ENCODE data around the gene NTHL1. TPM values are rescaled to one million over a fixed set of nuclear protein-coding genes. Genes with fewer than 3 reads are reported as not detected.

NTHL1 gene
- total RNA-seq, 1 donor from 2014 or later, result 22.6 TPM

GRCh38 chr16:2070576-2071453 lies 23.2 kb upstream of the NTHL1 start:
- DNase-seq (ENCODE audit: extremely low read depth, low read depth, low spot score), result no peak

GRCh38 chr16:2066139-2066538 lies 18.5 kb upstream of the NTHL1 start:
- no peak for DNase-seq (ENCODE audit: extremely low read depth, low read depth, low spot score)

DNA sequence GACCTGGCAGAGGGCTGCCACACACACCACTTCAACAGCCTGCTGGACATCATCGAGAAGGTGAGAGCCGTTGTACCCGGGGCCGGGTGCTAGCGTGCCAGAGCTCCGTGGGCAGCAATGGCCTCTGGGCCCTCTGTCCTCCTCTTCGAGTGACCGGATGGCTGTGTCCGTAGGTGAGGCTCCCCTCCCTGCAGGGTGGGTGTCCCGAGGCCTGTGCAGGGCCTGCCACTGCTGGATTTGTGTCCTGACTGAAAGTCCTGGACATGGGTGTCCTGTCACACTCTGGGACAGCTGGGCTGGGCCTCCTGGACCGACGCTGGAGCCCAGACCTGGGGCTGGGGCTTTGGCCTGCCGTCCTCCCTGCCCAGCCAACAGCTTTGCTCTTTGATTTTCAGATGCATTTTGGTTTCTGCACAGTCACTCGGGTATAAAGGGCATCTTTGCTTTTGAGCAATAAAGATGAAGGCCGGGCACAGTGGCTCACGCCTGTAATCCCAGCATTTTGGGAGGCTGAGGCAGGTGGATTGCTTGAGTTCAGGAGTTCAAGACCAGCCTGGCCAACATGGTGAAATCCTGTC lies 16.8 kb upstream of the NTHL1 start:
- no peak for DNase-seq (ENCODE audit: extremely low read depth, low read depth, low spot score)

- DNase-seq (ENCODE audit: extremely low read depth, low read depth, low spot score), result no peak
Measured at GRCh38 chr16:2063861-2064260, 16.2 kb upstream of the NTHL1 start.

- DNase-seq (ENCODE audit: extremely low read depth, low read depth, low spot score), result no peak
Measured at GRCh38 chr16:2062801-2063200, 15.2 kb upstream of the NTHL1 start.

DNA sequence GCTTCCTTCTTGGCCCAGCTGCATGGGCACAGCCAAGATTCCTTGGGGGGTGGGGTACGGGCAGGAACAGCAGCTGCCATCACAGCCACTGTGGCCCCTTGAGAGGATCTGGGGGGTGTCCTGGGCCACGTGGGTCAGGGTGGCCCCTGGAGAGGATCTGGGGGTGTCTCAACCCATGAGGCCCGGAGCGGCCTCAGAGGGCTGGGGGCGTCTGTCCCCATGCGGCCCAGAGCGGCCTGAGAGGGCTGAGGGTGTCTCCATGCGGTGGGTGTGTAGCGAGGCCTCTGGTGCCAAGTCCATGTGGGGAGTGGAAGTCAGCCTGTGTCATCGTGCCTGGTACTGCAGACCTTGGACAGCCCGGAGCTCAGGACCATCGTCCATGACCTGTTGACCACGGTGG lies 13.9 kb upstream of the NTHL1 start:
- DNase-seq (ENCODE audit: extremely low read depth, low read depth, low spot score), result no peak

DNA sequence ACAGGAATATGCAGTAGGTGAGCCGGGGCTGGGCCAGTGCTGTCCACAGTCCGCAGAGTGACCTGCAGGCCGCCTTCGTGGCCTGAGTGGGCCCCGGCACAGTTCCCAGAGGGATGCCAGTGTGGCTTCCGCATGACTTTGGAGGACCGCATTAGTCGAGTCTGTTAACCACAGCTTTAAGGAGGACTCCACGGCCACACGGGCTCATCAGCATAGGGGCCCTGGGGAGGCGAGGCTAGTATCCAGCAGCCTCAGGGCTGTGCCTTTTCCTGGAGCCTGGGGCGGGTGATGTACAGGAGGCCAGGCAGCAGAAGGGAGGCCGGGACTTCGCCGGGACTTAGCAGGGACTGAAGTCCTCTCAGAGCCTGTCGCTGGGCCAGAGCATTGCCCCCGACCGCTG lies 13.4 kb upstream of the NTHL1 start:
- no peak for DNase-seq (ENCODE audit: extremely low read depth, low read depth, low spot score)

DNA sequence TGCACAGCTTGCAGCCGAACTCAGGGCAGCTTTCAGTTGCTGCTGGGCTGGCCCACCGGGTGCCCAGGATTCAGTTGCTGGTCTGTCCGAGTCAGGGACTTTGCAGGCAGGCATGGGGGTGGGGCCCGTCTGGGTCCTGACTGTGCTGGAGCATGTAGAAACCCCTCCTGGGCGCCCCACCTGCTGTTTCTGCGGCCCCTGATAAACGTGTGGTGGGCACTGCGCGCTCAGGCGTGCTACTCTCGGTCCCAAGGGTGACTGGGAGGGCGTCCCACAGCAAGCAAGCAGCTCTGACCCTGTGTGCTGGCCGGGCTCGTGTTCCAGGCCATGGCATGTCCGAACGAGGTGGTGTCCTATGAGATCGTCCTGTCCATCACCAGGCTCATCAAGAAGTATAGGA lies 12.7 kb upstream of the NTHL1 start:
- no peak for DNase-seq (ENCODE audit: extremely low read depth, low read depth, low spot score)

GRCh38 chr16:2058872-2059271 lies 11.2 kb upstream of the NTHL1 start:
- no peak for DNase-seq (ENCODE audit: extremely low read depth, low read depth, low spot score)

GRCh38 chr16:2058420-2058819 lies 10.8 kb upstream of the NTHL1 start:
- DNase-seq (ENCODE audit: extremely low read depth, low read depth, low spot score), result no peak

DNA sequence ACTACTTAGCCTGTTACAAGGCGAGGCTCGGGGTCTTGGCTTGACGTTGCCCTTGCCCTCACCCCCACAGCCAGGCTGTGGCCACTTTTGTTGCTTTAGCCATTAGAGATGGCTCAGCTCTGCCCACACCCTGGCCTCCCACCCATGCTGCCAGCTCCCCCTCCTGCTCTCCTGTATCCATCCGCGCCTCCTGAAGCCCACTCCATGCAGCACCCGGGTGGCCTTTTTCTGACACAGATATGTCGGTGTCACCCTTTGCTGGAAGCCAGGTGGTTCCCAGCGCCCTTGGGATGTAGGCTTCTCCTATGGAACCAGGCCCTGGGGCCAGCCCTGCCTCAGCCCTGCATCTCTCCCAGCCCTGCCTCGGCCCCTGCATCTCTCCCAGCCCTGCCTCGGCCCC lies 9.8 kb upstream of the NTHL1 start:
- DNase-seq (ENCODE audit: extremely low read depth, low read depth, low spot score), result no peak

- DNase-seq (ENCODE audit: extremely low read depth, low read depth, low spot score), result no peak
Measured at GRCh38 chr16:2056681-2057407, 9.2 kb upstream of the NTHL1 start.

GRCh38 chr16:2056077-2056476 lies 8.4 kb upstream of the NTHL1 start:
- no peak for DNase-seq (ENCODE audit: extremely low read depth, low read depth, low spot score)

DNA sequence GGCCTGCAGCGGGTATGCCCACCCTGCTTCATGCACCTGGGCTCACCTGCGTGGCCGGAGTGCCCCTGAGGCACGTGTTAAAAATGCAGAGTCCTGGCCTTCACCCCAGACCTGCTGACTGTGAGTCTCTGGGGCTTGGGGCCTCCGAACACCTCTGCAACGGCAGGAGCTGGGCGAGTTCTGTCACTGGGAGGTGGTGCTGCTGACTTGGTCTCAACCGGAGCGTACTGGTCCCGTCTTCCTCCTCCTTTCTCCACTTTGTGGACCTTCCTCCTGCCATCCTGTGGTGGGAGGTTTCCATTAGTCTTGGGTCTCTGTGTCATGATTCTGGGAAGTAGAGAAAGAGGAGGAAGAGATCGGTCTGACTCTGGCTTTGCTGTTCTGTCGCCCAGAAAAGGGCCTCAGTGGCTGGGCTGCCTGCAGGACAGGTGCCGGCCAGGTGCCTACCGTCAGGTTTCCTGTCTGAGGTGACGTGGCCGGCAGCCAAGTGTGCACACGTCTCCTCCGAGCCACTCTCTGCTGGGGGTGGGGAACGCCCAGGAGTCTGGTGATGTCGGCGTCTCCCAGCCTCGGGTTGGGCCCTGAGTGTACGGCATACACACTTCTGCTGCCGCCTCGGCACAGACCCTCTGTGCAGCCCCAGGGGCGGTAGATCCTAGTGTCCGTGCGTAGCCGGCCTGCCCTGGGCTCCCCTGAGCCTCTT lies 7.1 kb upstream of the NTHL1 start:
- DNase-seq (ENCODE audit: extremely low read depth, low read depth, low spot score), result no peak

DNA sequence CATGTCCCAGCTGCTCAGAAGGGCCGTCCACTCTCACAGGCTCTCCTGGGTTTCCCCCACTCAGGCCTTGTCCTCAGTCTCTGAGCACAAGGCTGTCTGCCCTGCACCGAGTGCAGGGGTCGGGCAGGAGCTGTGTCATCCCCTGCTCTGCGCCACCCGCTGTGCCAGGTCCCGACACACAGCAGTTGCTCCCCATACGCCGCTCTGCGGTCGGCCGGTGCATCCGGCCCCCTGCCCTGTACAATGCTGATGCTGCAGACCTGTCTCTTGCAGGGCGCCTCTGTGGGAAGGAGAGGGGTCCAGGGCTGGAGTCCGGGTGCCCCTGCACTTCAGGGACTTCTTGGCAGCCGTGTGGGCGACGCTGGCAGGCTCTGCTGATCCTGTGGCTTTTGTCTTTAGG lies 6.3 kb upstream of the NTHL1 start:
- DNase-seq (ENCODE audit: extremely low read depth, low read depth, low spot score), result no peak

DNA sequence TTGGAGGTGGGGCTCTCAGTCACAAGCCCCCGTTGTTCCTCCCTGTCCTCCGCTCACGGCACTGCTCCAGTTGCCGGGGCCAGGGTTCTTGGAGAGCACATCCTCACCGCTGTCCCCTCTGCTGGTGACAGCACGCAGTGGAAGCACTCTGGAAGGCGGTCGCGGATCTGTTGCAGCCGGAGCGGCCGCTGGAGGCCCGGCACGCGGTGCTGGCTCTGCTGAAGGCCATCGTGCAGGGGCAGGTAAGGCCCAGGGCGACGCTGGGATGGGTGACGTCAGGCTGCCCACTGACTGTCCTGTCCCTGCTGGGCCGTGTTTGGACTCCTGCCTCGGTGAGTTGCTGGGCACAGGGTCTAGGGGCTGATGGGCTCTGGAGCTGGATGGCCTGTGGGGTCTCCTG lies 5.6 kb upstream of the NTHL1 start:
- no peak for DNase-seq (ENCODE audit: extremely low read depth, low read depth, low spot score)

DNA sequence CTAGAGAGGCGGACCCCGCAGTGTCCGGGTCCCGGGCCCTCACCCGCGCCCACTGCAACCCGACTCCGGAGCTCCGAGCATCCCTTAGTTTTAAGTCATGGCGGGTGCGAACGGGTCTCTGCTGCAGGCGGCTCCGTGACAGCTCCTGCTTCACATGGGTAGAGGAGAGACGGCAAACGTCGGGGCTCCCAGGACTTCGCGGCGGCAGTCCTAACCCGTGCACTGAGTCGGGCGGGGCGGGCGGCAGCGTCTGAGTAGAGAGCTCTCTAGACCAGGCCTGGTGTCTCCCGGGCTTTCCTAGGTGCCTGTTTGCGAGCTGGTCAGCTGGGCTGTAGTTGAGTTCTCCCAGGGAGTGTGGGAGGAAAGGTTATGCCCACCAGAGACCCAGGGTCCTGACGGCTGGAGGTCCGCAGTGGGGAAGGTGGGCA lies 496 bp upstream of the NTHL1 start:
- DNase-seq (ENCODE audit: extremely low read depth, low read depth, low spot score), result no peak

- DNase-seq (ENCODE audit: extremely low read depth, low read depth, low spot score), result no peak
Measured at GRCh38 chr16:2046893-2047329, 723 bp downstream of the NTHL1 start.

- DNase-seq (ENCODE audit: extremely low read depth, low read depth, low spot score), result no peak
Measured at GRCh38 chr16:2045965-2046892, 1.4 kb downstream of the NTHL1 start.

GRCh38 chr16:2044541-2044940 lies 3.1 kb downstream of the NTHL1 start:
- no peak for DNase-seq (ENCODE audit: extremely low read depth, low read depth, low spot score)

All from glomerular endothelial cell (primary cell).